BLaER1 (cell line): ENCODE results near the gene TBC1D22A.
A peak's percentile ranks its signal among the peaks of the same experiment; 100 is the strongest.

Source experiments
- H3K27ac ChIP-seq: shearing (Covaris generic); formaldehyde crosslinking; 2 replicates; pipeline ENCODE4 v1.8.1; 2022
- H3K27me3 ChIP-seq: shearing (Covaris generic); formaldehyde crosslinking; 2 replicates; pipeline ENCODE4 v1.8.1; 2022
- H3K36me3 ChIP-seq: shearing (Covaris generic); formaldehyde crosslinking; 2 replicates; pipeline ENCODE4 v1.8.1; 2022
- H3K4me1 ChIP-seq: shearing (Covaris generic); formaldehyde crosslinking; 2 replicates; pipeline ENCODE4 v1.8.1; 2022
- H3K4me2 ChIP-seq: shearing (Covaris generic); formaldehyde crosslinking; 2 replicates; pipeline ENCODE4 v1.8.1; 2022
- H3K4me3 ChIP-seq: shearing (Covaris generic); formaldehyde crosslinking; 2 replicates; pipeline ENCODE4 v1.8.1; 2022
- H3K9ac ChIP-seq: shearing (Covaris generic); formaldehyde crosslinking; 2 replicates; pipeline ENCODE4 v1.8.1; 2022
- H3K9me3 ChIP-seq: shearing (Covaris generic); formaldehyde crosslinking; 2 replicates; pipeline ENCODE4 v1.8.1; 2022
- H4K20me1 ChIP-seq: shearing (Covaris generic); formaldehyde crosslinking; 2 replicates; pipeline ENCODE4 v1.8.1; 2022
- Cebpa-rat ChIP-seq: shearing (Covaris generic); IDR thresholded peaks from 2 replicates; pipeline ENCODE4 v1.8.1; 2022

The TBC1D22A gene

GRCh38 chr22:47051441-47052071 is 289.1 kb downstream of the TBC1D22A start:
- Histone ChIP-seq H3K9ac (0 out of 2 replicates have a peak overlapping the region, but pooled peaks have one; percentile 34), H4K20me1 (peaks cover 98% of the 10 kb centered on the region), H3K4me1 (peaks cover 43% of the 10 kb centered on the region), H3K36me3 (peaks cover 46% of the 10 kb centered on the region; the same call in 1 of the 2 replicates), H3K4me2 (peak overlapping the region; percentile 68), H3K27me3 (no peaks in the 10 kb centered on the region), H3K4me3 (no peak overlapping the region), H3K27ac (no peak overlapping the region), H3K9me3 (no peaks in the 10 kb centered on the region)
- TF ChIP-seq Cebpa-rat = no peak

GRCh38 chr22:47052236-47053012 is 290.0 kb downstream of the TBC1D22A start:
- Histone ChIP-seq H3K27me3 (no peaks in the 10 kb centered on the region), H3K9ac (no peak overlapping the region), H3K9me3 (no peaks in the 10 kb centered on the region), H3K4me1 (peaks cover 45% of the 10 kb centered on the region), H4K20me1 (peaks cover 94% of the 10 kb centered on the region), H3K4me2 (no peak overlapping the region), H3K27ac (no peak overlapping the region), H3K4me3 (no peak overlapping the region), H3K36me3 (peaks cover 55% of the 10 kb centered on the region; the same call in 1 of the 2 replicates)
- no peak for TF ChIP-seq Cebpa-rat

GRCh38 chr22:47053013-47053725 is 290.7 kb downstream of the TBC1D22A start:
- Histone ChIP-seq H3K27me3 (no peaks in the 10 kb centered on the region), H3K4me1 (peaks cover 50% of the 10 kb centered on the region), H3K9me3 (no peaks in the 10 kb centered on the region), H3K4me2 (no peak overlapping the region), H3K4me3 (no peak overlapping the region), H3K9ac (no peak overlapping the region), H3K27ac (no peak overlapping the region), H3K36me3 (peaks cover 63% of the 10 kb centered on the region; the same call in 1 of the 2 replicates), H4K20me1 (peaks cover 93% of the 10 kb centered on the region)
- TF ChIP-seq Cebpa-rat = no peak

- H3K4me2 ChIP-seq = no peak overlapping the region
- TF ChIP-seq Cebpa-rat = no peak
- H3K9me3 ChIP-seq = no peaks in the 10 kb centered on the region
- peaks cover 93% of the 10 kb centered on the region for H4K20me1 ChIP-seq
- no peak overlapping the region for H3K9ac ChIP-seq
- H3K36me3 ChIP-seq = peaks cover 63% of the 10 kb centered on the region; the same call in 1 of the 2 replicates
- H3K27ac ChIP-seq = no peak overlapping the region
- H3K27me3 ChIP-seq = no peaks in the 10 kb centered on the region
- peaks cover 50% of the 10 kb centered on the region for H3K4me1 ChIP-seq
- H3K4me3 ChIP-seq = no peak overlapping the region
Observed at GRCh38 chr22:47053726-47054141, 291.3 kb downstream of the TBC1D22A start.

- no peak for TF ChIP-seq Cebpa-rat
- no peak overlapping the region for H3K4me2 ChIP-seq
- no peak overlapping the region for H3K4me3 ChIP-seq
- no peaks in the 10 kb centered on the region for H3K9me3 ChIP-seq
- H3K27me3 ChIP-seq = no peaks in the 10 kb centered on the region
- H4K20me1 ChIP-seq = peaks cover 93% of the 10 kb centered on the region
- H3K27ac ChIP-seq = no peak overlapping the region
- peaks cover 50% of the 10 kb centered on the region for H3K4me1 ChIP-seq
- peaks cover 64% of the 10 kb centered on the region; the same call in 1 of the 2 replicates for H3K36me3 ChIP-seq
- no peak overlapping the region for H3K9ac ChIP-seq
Observed at GRCh38 chr22:47054231-47055072, 292.0 kb downstream of the TBC1D22A start.

GRCh38 chr22:47055073-47055355 is 292.6 kb downstream of the TBC1D22A start:
- Histone ChIP-seq H3K4me1 (peaks cover 49% of the 10 kb centered on the region), H3K9ac (no peak overlapping the region), H3K27ac (no peak overlapping the region), H4K20me1 (peaks cover 87% of the 10 kb centered on the region), H3K4me2 (no peak overlapping the region), H3K36me3 (peaks cover 64% of the 10 kb centered on the region; the same call in 1 of the 2 replicates), H3K27me3 (no peaks in the 10 kb centered on the region), H3K9me3 (no peaks in the 10 kb centered on the region), H3K4me3 (no peak overlapping the region)
- TF ChIP-seq Cebpa-rat = no peak

GRCh38 chr22:47055461-47055860 is 293.0 kb downstream of the TBC1D22A start:
- Histone ChIP-seq H3K27ac (no peak overlapping the region), H3K9ac (no peak overlapping the region), H3K4me1 (peaks cover 45% of the 10 kb centered on the region), H3K9me3 (no peaks in the 10 kb centered on the region), H3K4me3 (no peak overlapping the region), H4K20me1 (peaks cover 83% of the 10 kb centered on the region), H3K27me3 (no peaks in the 10 kb centered on the region), H3K4me2 (no peak overlapping the region), H3K36me3 (peaks cover 65% of the 10 kb centered on the region; the same call in 1 of the 2 replicates)
- no peak for TF ChIP-seq Cebpa-rat

GRCh38 chr22:47055921-47056320 is 293.5 kb downstream of the TBC1D22A start:
- no peak for TF ChIP-seq Cebpa-rat
- H3K4me2 ChIP-seq = no peak overlapping the region
- no peaks in the 10 kb centered on the region for H3K9me3 ChIP-seq
- H3K4me1 ChIP-seq = peaks cover 40% of the 10 kb centered on the region
- H4K20me1 ChIP-seq = peaks cover 78% of the 10 kb centered on the region
- no peak overlapping the region for H3K4me3 ChIP-seq
- no peak overlapping the region for H3K9ac ChIP-seq
- no peak overlapping the region for H3K27ac ChIP-seq
- H3K36me3 ChIP-seq = peaks cover 70% of the 10 kb centered on the region
- H3K27me3 ChIP-seq = no peaks in the 10 kb centered on the region

GRCh38 chr22:47056361-47056760 is 293.9 kb downstream of the TBC1D22A start:
- Histone ChIP-seq H3K4me1 (peaks cover 36% of the 10 kb centered on the region), H3K4me2 (no peak overlapping the region), H3K4me3 (no peak overlapping the region), H3K36me3 (peaks cover 74% of the 10 kb centered on the region), H4K20me1 (peaks cover 74% of the 10 kb centered on the region), H3K27me3 (no peaks in the 10 kb centered on the region), H3K9me3 (no peaks in the 10 kb centered on the region), H3K27ac (no peak overlapping the region), H3K9ac (no peak overlapping the region)
- TF ChIP-seq Cebpa-rat = no peak
